NCI-H2107 (cell line): ENCODE data around the gene PLCL1.

Experiments used
- DNase-seq: peaks from one replicate; lab custom pipeline; 2025; lab: John Stamatoyannopoulos, UW

The PLCL1 gene

DNA sequence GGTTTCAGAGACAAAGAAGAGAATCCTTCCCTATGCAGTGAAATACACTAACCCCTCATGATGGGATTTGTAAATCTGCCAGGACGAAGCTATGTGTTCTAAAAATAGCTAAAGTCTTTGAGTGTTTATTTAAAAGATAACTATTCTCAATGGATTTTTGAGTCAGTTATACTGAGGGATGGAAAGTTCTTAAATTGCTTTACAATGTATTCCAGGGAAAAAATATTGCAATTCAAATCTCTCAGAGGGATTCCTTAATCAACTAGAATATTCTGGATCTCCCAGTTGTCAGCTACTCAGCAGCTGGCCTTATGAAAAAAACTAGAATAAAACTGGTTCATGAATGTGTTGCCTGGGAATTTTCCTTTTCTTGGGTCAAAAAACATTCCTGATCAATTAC, 312.4 kb downstream of the PLCL1 start:
- no peak for DNase-seq

- no peak for DNase-seq
Measured at GRCh38 chr2:198117406-198118041, 313.1 kb downstream of the PLCL1 start.

GRCh38 chr2:198127627-198128026, 323.2 kb downstream of the PLCL1 start:
- DNase-seq, result no peak

DNA sequence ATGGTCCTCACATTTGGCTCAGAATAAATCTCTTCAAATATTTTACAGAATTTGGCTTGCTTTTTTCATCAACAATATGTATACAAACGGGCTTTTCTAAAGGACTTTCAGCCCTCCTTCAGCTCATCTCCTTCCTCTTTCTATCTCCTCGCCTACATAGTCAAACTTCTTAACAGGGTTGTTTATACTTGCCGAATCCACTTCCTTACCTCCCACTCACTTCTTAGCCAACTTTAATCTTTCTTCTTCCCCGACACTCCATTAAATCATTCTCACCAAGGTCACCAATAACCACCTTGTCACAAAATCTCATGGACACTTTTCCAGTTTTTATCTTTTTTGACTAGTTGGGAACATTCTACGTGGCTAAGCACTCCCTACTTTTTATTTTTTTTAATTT, 325.2 kb downstream of the PLCL1 start:
- no peak for DNase-seq

GRCh38 chr2:198134293-198134955, 330.0 kb downstream of the PLCL1 start:
- DNase-seq, result no peak

DNA sequence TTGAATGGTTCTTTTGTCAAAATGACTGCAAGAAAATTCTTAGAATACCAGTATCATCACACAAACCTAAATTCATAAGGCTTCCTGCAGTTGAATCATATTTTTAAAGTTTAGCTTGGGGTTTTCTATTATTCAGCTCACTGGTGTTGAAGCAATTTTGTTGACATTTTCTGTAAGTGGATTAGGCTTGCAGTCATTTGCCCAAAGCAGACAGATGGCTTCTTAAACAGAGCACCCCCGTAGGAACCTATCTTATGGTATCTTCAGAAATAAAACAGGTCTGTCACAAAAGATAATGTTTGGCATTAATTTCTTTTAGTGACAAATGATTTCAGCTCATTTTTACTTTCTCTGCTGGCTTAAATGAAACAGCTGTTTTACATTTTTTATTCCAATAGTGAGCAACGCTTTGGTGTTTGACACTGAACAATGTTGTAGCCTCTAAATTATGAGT, 331.1 kb downstream of the PLCL1 start:
- DNase-seq, result no peak

- DNase-seq, result no peak
Measured at GRCh38 chr2:198136142-198136541, 331.7 kb downstream of the PLCL1 start.

GRCh38 chr2:198137733-198138132, 333.3 kb downstream of the PLCL1 start:
- no peak for DNase-seq

DNA sequence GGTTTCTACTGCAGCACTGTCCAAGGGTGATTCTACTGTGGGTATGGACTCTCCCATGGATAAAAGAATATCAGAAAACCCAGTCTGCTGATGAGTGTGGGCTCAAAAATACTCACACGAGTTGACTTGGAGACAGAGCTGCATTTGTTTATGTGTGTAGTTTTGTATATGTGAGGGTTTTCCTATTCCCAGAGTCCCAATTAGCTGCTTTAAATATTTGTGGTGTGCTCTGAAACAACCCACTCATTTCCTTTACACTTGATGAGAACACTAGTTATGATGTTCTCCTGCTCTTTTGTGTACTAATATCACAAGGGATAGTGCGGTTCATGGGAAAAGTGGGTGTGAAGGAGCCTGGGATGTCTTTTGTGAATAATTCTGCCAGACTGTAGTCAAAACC, 337.3 kb downstream of the PLCL1 start:
- no peak for DNase-seq

DNA sequence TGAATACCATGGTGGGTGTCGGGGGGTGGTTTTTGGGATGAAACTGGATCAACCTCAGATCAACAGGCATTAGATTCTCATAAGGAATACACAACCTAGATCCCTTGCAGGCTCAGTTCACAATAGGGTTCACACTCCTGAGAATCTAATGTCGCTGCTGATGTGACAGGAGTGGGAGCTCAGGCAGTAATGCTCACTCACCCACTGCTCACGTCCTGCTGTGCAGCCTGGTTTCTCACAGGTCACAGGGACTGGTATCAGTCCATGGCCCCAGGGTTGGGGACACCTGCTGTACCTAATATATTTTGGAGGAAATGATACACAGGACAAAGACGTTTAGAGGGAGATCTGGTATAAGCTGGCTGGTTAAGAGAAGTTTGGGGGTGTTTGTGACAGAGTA, 338.8 kb downstream of the PLCL1 start:
- no peak for DNase-seq

- DNase-seq, result no peak
Measured at GRCh38 chr2:198143793-198144192, 339.4 kb downstream of the PLCL1 start.

- DNase-seq, result no peak
Measured at GRCh38 chr2:198144660-198145059, 340.3 kb downstream of the PLCL1 start.

GRCh38 chr2:198146346-198146940, 342.1 kb downstream of the PLCL1 start:
- DNase-seq, result no peak

- no peak for DNase-seq
Measured at GRCh38 chr2:198157314-198157713, 352.9 kb downstream of the PLCL1 start.

DNA sequence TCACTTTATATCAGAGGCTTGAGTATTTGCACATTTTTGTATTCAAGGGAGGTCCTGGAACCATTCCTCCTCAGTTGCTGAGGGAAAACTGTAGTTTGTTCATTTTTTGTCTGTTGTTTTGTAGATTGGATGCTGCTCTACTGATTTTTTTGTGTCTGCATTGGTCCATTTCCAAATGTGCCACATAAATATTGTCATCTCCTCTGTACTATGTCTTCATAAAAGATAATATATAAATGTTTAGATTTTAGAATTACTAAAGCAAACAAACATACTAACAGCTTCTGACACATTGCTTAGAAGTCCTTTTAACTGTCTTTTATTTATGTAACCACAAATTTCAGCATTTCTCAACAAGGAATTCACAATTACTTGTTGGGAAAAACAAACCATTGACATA, 356.8 kb downstream of the PLCL1 start:
- DNase-seq, result no peak

- DNase-seq, result no peak
Measured at GRCh38 chr2:198162276-198162675, 357.9 kb downstream of the PLCL1 start.

GRCh38 chr2:198164843-198165242, 360.4 kb downstream of the PLCL1 start:
- DNase-seq, result no peak

- no peak for DNase-seq
Measured at GRCh38 chr2:198165289-198165688, 360.9 kb downstream of the PLCL1 start.

GRCh38 chr2:198167346-198167745, 363.0 kb downstream of the PLCL1 start:
- DNase-seq, result no peak

DNA sequence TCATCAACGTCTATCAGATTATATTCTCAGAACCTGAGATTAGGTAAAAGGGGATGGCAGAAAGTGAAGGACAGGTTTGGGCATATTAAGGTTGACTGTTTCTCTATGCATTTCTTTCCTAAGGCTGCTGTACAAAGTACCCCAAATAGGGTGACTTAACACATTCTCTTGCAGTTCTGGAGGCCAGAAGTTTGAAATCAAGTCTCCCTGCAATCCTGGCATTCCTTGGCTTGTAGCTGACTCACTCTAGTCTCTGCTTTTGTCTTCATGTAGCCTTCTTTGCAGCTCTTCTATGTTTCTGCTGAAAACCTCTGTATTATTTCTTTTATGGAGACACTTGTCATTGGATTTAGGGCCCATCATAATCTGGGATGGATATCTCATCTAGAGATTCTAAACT, 364.3 kb downstream of the PLCL1 start:
- DNase-seq, result no peak

DNA sequence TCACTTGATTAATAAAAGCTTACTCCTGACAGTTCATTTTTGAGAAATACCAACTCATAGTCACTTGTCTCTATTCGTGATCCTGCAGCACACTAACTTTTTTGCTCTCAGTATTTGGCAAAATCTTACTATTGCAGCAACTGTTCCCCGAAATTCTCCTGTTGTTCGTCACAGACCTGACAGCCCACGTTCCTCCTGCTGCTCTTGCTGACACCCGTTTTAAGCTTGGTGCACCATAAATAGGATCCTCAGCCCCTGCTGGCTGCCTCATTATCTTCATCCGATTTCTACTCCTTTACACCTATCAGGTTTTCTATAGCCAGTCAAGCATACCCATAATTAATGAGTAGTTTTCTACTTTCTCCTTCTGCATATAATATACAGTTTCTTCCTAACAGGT, 368.8 kb downstream of the PLCL1 start:
- no peak for DNase-seq

DNA sequence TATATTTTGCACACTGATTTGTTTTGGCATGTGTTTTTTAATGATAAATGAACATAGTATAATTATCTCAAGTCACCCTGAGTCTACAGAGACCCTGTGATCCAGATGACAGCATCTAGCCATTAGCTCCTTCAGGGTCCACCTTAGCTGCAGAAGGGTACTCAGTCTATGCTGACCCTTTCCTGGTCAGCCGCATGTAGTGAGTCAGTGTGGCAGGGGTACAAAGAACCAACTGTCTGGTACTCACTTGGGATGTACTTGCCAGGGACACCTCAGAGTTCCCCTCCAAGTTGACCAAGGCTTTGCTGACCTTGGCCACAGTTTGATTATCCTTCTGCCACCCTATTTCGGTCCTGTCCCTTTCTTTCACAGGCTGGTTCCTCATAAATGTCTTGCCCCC, 369.5 kb downstream of the PLCL1 start:
- no peak for DNase-seq

- DNase-seq, result no peak
Measured at GRCh38 chr2:198175271-198175670, 370.9 kb downstream of the PLCL1 start.

DNA sequence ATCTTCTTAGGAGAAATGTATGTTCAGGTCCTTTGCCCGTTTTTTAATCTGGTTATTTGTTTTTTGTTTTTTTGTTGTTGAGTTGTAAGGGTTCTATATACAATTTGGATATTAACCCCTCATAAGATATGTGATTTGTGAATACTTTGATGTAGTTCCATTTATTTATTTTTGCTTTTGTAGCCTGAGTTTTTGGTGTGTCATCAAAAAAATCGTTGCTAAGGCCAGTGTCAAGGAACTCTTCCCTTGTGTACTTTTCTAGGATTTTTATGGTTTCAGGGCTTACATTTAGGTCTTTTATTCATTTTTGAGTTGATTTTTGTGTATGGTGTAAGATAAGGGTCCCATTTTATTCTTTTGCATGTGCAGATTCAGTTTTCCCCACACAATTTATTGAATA, 372.6 kb downstream of the PLCL1 start:
- no peak for DNase-seq
